Right renal cortex interstitium (tissue), 3 donors: ENCODE measurements around the gene PDE6H. TPM values are rescaled to one million over a fixed set of nuclear protein-coding genes. Genes with fewer than 3 reads are reported as not detected.
A peak's percentile ranks its signal among the peaks of the same experiment; 100 is the strongest.

Source experiments
- DNase-seq, 3 donors: peaks; one replicate each; pipeline ENCODE4 v3.0.0-alpha.2; 2013; ENCODE audit warnings: low read depth in 3 of 3, low spot score in 2 of 3
- polyA plus RNA-seq, 3 donors: library from polyadenylated mRNA; unstranded; fragments of 120-200 nt; gene quantifications; one replicate each; pipeline ENCODE4 v1.2.1, GENCODE V29; 2013; ENCODE audit not compliant: insufficient read length in 3 of 3

Gene PDE6H
- polyA plus RNA-seq, 3 donors, result not detected

GRCh38 chr12:14968478-14968877 lies 4.4 kb upstream of the PDE6H start:
- DNase-seq, result no peak

- DNase-seq, result no peak
These were observed 2.4 kb upstream of the PDE6H start for GRCh38 chr12:14970473-14970872.

GRCh38 chr12:14974633-14975032 lies 1.8 kb downstream of the PDE6H start:
- DNase-seq, result no peak

- DNase-seq, result no peak
These were observed 2.6 kb downstream of the PDE6H start for GRCh38 chr12:14975457-14975856.

GRCh38 chr12:14976658-14977057 lies 3.8 kb downstream of the PDE6H start:
- DNase-seq, result no peak

GRCh38 chr12:14979468-14979867 lies 6.6 kb downstream of the PDE6H start:
- no peak for DNase-seq

GRCh38 chr12:14981049-14981448 lies 8.2 kb downstream of the PDE6H start:
- no peak for DNase-seq

- no peak for DNase-seq
These were observed 9.7 kb downstream of the PDE6H start for GRCh38 chr12:14982562-14982961.

GRCh38 chr12:14982991-14983390 lies 10.1 kb downstream of the PDE6H start:
- no peak for DNase-seq

- no peak for DNase-seq
These were observed 11.2 kb downstream of the PDE6H start for GRCh38 chr12:14984036-14984435.

GRCh38 chr12:14984766-14985285 lies 12.0 kb downstream of the PDE6H start:
- no peak for DNase-seq

- no peak for DNase-seq
These were observed 13.6 kb downstream of the PDE6H start for GRCh38 chr12:14986449-14986848.

- no peak for DNase-seq
These were observed 15.2 kb downstream of the PDE6H start for GRCh38 chr12:14988035-14988434.

- DNase-seq, result no peak
These were observed 16.9 kb downstream of the PDE6H start for GRCh38 chr12:14989790-14990189.

GRCh38 chr12:14991069-14991468 lies 18.2 kb downstream of the PDE6H start:
- DNase-seq, result no peak

GRCh38 chr12:14992673-14993072 lies 19.8 kb downstream of the PDE6H start:
- DNase-seq, result no peak

GRCh38 chr12:14993117-14993516 lies 20.3 kb downstream of the PDE6H start:
- DNase-seq, result no peak

- DNase-seq, result no peak
These were observed 20.9 kb downstream of the PDE6H start for GRCh38 chr12:14993537-14994266.

GRCh38 chr12:14994610-14995009 lies 21.8 kb downstream of the PDE6H start:
- DNase-seq, result no peak

GRCh38 chr12:14995583-14996425 lies 23.0 kb downstream of the PDE6H start:
- peak; percentile 52 to 53 (median 52) for DNase-seq

- no peak for DNase-seq
These were observed 25.2 kb downstream of the PDE6H start for GRCh38 chr12:14997998-14998397.
